Measurements from ENCODE around the gene LYVE1.

- TF ChIP-seq CTCF (IDR thresholded peaks at IDR 0.05): no peak
- no peak for TF ChIP-seq POLR2AphosphoS5 (IDR thresholded peaks at IDR 0.05)
Measured at GRCh38 chr11:10580623-10581022, 12.2 kb upstream of the LYVE1 start.
